ENCODE measurements around the gene MIS18A.

Gene MIS18A, protein sequence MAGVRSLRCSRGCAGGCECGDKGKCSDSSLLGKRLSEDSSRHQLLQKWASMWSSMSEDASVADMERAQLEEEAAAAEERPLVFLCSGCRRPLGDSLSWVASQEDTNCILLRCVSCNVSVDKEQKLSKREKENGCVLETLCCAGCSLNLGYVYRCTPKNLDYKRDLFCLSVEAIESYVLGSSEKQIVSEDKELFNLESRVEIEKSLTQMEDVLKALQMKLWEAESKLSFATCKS

DNA sequence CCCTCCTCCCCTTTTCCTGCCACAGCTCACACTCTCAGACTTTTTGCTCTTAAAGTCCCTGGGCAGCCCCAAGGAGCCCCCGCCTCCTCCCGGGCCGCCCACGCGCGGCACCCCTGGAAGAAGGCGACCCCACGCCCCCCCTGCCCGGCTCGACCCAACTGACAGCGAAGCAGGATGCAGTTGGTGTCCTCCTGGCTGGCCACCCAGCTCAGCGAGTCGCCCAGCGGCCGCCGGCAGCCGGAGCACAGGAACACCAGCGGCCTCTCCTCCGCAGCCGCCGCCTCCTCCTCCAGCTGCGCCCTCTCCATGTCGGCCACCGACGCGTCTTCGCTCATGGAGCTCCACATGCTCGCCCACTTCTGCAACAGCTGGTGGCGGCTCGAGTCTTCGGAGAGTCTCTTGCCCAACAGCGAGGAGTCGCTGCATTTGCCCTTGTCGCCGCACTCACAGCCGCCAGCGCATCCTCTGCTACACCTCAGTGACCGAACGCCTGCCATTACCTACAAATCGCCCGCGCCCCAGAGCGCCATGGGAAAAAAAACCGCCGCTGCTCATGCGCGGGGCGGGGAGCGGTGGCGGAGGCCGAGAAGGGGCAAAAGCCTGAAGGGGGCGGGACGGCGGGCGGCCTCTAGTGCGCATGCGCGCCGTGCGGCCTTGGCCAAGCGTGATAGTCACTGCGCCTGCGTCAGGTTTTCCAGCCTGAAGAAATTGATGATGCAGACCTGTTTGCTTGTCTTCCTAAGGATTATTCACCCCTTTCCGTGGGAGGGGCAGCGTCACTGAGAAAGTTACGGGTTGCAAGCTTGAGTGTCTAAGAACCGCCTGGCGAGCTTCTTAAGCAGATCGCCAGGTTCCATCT lies at the start of gene MIS18A:
Gene MIS18A, minus strand, starts transcription at position 532 of the 859 bp plus-strand sequence. Its CDS starts 35 bp downstream, at position 497.
- TF ChIP-seq CTCF (conservative IDR thresholded peaks at IDR 0.05; ENCODE audit: low read length): 0 out of 2 replicates have a peak, but pooled peaks have one; percentile 1
- H3K4me3 ChIP-seq (ENCODE audit: low read length): peak within 1 kb of the TSS; percentile 94
- DNase-seq (ENCODE audit: low read depth): peak; percentile 91

- no peak overlapping the region for H3K4me3 ChIP-seq (ENCODE audit: low read length)
- DNase-seq (ENCODE audit: low read depth): peak; percentile 85
- no peak for TF ChIP-seq CTCF (conservative IDR thresholded peaks at IDR 0.05; ENCODE audit: low read length)
Observed at GRCh38 chr21:32328595-32328994, 49.7 kb upstream of the MIS18A start.

DNA sequence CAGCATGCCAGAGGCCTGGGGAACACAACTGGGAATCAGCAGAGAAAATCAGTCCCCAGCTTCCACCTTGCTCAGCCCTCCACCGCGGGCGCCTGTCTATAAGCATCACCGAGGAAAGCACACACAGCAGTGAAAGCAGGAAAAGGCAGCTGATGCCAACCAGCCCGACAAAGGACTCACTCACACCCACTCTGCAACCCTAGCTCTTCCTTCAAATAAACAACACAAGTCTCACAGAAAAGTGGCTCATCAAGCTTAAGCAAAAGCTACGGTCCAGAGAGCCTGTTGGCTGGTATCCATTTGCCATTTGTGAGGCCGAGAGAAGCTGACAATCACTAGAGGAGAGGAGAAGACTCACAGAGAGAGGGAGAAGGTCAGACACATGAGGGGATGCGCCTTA lies 46.9 kb upstream of the MIS18A start:
- DNase-seq (ENCODE audit: low read depth): no peak
- H3K4me3 ChIP-seq (ENCODE audit: low read length): no peak overlapping the region
- TF ChIP-seq CTCF (conservative IDR thresholded peaks at IDR 0.05; ENCODE audit: low read length): no peak

GRCh38 chr21:32322676-32323075 lies 43.8 kb upstream of the MIS18A start:
- no peak for DNase-seq (ENCODE audit: low read depth)
- H3K4me3 ChIP-seq (ENCODE audit: low read length): no peak overlapping the region
- no peak for TF ChIP-seq CTCF (conservative IDR thresholded peaks at IDR 0.05; ENCODE audit: low read length)

- no peak for TF ChIP-seq CTCF (conservative IDR thresholded peaks at IDR 0.05; ENCODE audit: low read length)
- no peak for DNase-seq (ENCODE audit: low read depth)
- H3K4me3 ChIP-seq (ENCODE audit: low read length): no peak overlapping the region
Observed at GRCh38 chr21:32322103-32322502, 43.3 kb upstream of the MIS18A start.

DNA sequence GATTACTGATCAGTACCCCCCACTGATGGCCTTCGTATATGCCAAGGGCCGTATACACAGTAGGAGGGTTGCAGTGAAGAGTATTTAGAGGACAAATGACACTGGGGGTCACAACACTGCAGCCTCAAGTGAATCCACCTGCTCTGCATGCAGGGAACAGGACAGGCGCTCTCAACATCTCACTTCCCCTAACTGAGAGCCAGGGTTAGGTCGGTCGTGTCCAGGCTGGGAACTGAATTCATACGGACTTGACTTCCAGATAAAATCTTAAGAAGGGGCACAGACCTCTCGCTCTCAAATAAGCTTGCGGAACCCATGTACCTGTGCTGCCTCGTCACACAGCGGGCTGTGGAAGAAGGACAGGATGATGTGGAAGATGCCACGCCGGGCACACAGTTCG lies 42.6 kb upstream of the MIS18A start:
- no peak for TF ChIP-seq CTCF (conservative IDR thresholded peaks at IDR 0.05; ENCODE audit: low read length)
- no peak for DNase-seq (ENCODE audit: low read depth)

DNA sequence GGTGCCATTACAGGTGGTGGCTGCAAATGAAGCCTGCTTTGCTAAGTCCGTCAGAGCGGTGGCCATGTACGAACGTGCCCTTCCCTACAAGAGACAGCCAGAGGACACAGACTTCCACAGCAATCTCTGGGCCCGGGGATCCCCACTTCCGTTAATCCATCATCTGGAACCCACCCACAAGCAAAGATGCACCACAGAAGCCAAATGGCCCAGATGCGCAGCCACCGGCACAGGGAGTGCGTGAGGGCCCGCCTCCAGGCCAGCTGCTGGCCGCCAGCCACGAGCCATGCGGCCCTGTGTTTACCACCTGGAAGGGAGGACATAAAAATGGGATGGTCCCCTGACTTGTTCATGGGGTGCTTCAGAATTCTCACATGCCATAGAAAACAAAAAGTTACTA lies 41.9 kb upstream of the MIS18A start:
- TF ChIP-seq CTCF (conservative IDR thresholded peaks at IDR 0.05; ENCODE audit: low read length): no peak
- no peak overlapping the region for H3K4me3 ChIP-seq (ENCODE audit: low read length)
- DNase-seq (ENCODE audit: low read depth): no peak

More for the DNA sequence above, 42.6 kb upstream of the MIS18A start:
- H3K4me3 ChIP-seq (ENCODE audit: low read length): no peak overlapping the region

Data from AG10803 (cell line).